ENCODE data around the gene LCORL. TPM values are rescaled to one million over a fixed set of nuclear protein-coding genes. Genes with fewer than 3 reads are reported as not detected.
"Not testable (repeated sequence)": the region's sequence is repeated elsewhere in the genome, so short reads cannot be mapped to it uniquely, and the experiment has no call there.

LCORL gene
- total RNA-seq, 2 donors from 2014 or later, result 12.9 to 14.9 TPM

GRCh38 chr4:18036369-18036768, 14.8 kb upstream of the LCORL start:
- not testable (repeated sequence) for H3K9me3 Mint-ChIP-seq; H3K27ac Mint-ChIP-seq; H3K4me1 Mint-ChIP-seq (ENCODE audit: low read depth in 2 of 2); H3K36me3 Mint-ChIP-seq; DNase-seq (ENCODE audit: low spot score); ATAC-seq; H3K4me3 Mint-ChIP-seq
- peaks cover 33 to 42% of the 10 kb centered on the region in 2 donors for H3K27me3 Mint-ChIP-seq

- peaks cover 0 to under 1% of the 10 kb centered on the region in 2 donors for H3K4me1 Mint-ChIP-seq (ENCODE audit: low read depth in 2 of 2)
- H3K27ac Mint-ChIP-seq, result no peak overlapping the region
- peaks cover 38 to 45% of the 10 kb centered on the region in 2 donors for H3K27me3 Mint-ChIP-seq
- H3K4me3 Mint-ChIP-seq, result no peak overlapping the region
- no peak for DNase-seq (ENCODE audit: low spot score)
- H3K36me3 Mint-ChIP-seq, result no peaks in the 10 kb centered on the region
- H3K9me3 Mint-ChIP-seq, result no peaks in the 10 kb centered on the region
- no peak for ATAC-seq
Observed at GRCh38 chr4:18034099-18034498, 12.5 kb upstream of the LCORL start.

- Mint-ChIP-seq H3K27ac (no peak overlapping the region), H3K36me3 (no peaks in the 10 kb centered on the region), H3K4me1 (ENCODE audit: low read depth in 2 of 2) (no peaks in the 10 kb centered on the region), H3K27me3 (peaks cover 36 to 40% of the 10 kb centered on the region in 2 donors), H3K4me3 (no peak overlapping the region), H3K9me3 (no peaks in the 10 kb centered on the region)
- DNase-seq (ENCODE audit: low spot score) (no peak), ATAC-seq (no peak)
Observed at GRCh38 chr4:18033111-18034085, 11.8 kb upstream of the LCORL start.

- Mint-ChIP-seq H3K9me3 (no peaks in the 10 kb centered on the region), H3K36me3 (no peaks in the 10 kb centered on the region), H3K4me1 (ENCODE audit: low read depth in 2 of 2) (peaks cover 8 to 28% of the 10 kb centered on the region in 2 donors), H3K27me3 (peaks cover 7 to 23% of the 10 kb centered on the region in 2 donors), H3K4me3 (no peak overlapping the region), H3K27ac (no peak overlapping the region)
- no peak for ATAC-seq
- no peak for DNase-seq (ENCODE audit: low spot score)
Observed at GRCh38 chr4:18025288-18025687, 3.7 kb upstream of the LCORL start.

GRCh38 chr4:18022572-18023050, 1.1 kb upstream of the LCORL start:
- H3K27me3 Mint-ChIP-seq, result peaks cover 3 to 13% of the 10 kb centered on the region in 2 donors
- H3K36me3 Mint-ChIP-seq, result no peaks in the 10 kb centered on the region
- H3K27ac Mint-ChIP-seq, result peak overlapping the region; percentile 66 to 68
- ATAC-seq (no peak), DNase-seq (ENCODE audit: low spot score) (no peak)
- peaks cover 15 to 41% of the 10 kb centered on the region in 2 donors for H3K4me1 Mint-ChIP-seq (ENCODE audit: low read depth in 2 of 2)
- H3K4me3 Mint-ChIP-seq, result peak overlapping the region; percentile 91
- H3K9me3 Mint-ChIP-seq, result no peaks in the 10 kb centered on the region

GRCh38 chr4:18021470-18021719, 160 bp downstream of the LCORL start:
- peaks cover 3 to 13% of the 10 kb centered on the region in 2 donors for H3K27me3 Mint-ChIP-seq
- no peaks in the 10 kb centered on the region for H3K36me3 Mint-ChIP-seq
- ATAC-seq (no peak), DNase-seq (ENCODE audit: low spot score) (no peak)
- H3K27ac Mint-ChIP-seq, result peak overlapping the region; percentile 66 to 68
- H3K4me3 Mint-ChIP-seq, result peak overlapping the region; percentile 91
- H3K4me1 Mint-ChIP-seq (ENCODE audit: low read depth in 2 of 2), result peaks cover 15 to 41% of the 10 kb centered on the region in 2 donors
- H3K9me3 Mint-ChIP-seq, result no peaks in the 10 kb centered on the region

GRCh38 chr4:18020671-18021469, 685 bp downstream of the LCORL start:
- ATAC-seq, result peak; percentile 3 to 28
- no peaks in the 10 kb centered on the region for H3K9me3 Mint-ChIP-seq
- H3K4me3 Mint-ChIP-seq, result peak overlapping the region; percentile 97

GRCh38 chr4:18020145-18020670, 1.3 kb downstream of the LCORL start:
- H3K4me1 Mint-ChIP-seq (ENCODE audit: low read depth in 2 of 2), result peaks cover 18 to 47% of the 10 kb centered on the region in 2 donors
- peaks cover 3 to 8% of the 10 kb centered on the region in 2 donors for H3K27me3 Mint-ChIP-seq
- no peaks in the 10 kb centered on the region for H3K36me3 Mint-ChIP-seq
- ATAC-seq (no peak), DNase-seq (ENCODE audit: low spot score) (no peak)
- peak overlapping the region; percentile 81 to 83 for H3K27ac Mint-ChIP-seq
- H3K4me3 Mint-ChIP-seq, result peak overlapping the region; percentile 97
- no peaks in the 10 kb centered on the region for H3K9me3 Mint-ChIP-seq

More at GRCh38 chr4:18020671-18021469, 685 bp downstream of the LCORL start:
- Mint-ChIP-seq H3K27ac (peak overlapping the region; percentile 81 to 83), H3K36me3 (no peaks in the 10 kb centered on the region), H3K4me1 (ENCODE audit: low read depth in 2 of 2) (peaks cover 15 to 44% of the 10 kb centered on the region in 2 donors), H3K27me3 (peaks cover 3 to 13% of the 10 kb centered on the region in 2 donors)
- peak; percentile 68 for DNase-seq (ENCODE audit: low spot score)

GRCh38 chr4:18014269-18014668, 7.3 kb downstream of the LCORL start:
- Mint-ChIP-seq H3K4me1 (ENCODE audit: low read depth in 2 of 2) (peaks cover 17 to 33% of the 10 kb centered on the region in 2 donors), H3K36me3 (no peaks in the 10 kb centered on the region), H3K4me3 (no peak overlapping the region)

GRCh38 chr4:18012807-18013462, 8.6 kb downstream of the LCORL start:
- DNase-seq (ENCODE audit: low spot score) (no peak), ATAC-seq (no peak)
- Mint-ChIP-seq H3K4me1 (ENCODE audit: low read depth in 2 of 2) (peaks cover 22 to 37% of the 10 kb centered on the region in 2 donors), H3K27ac (no peak overlapping the region), H3K36me3 (no peaks in the 10 kb centered on the region), H3K4me3 (no peak overlapping the region), H3K9me3 (no peaks in the 10 kb centered on the region), H3K27me3 (no peaks in the 10 kb centered on the region)

More at GRCh38 chr4:18014269-18014668, 7.3 kb downstream of the LCORL start:
- DNase-seq (ENCODE audit: low spot score) (no peak), ATAC-seq (no peak)
- H3K9me3 Mint-ChIP-seq, result no peaks in the 10 kb centered on the region
- H3K27me3 Mint-ChIP-seq, result no peaks in the 10 kb centered on the region
- H3K27ac Mint-ChIP-seq, result no peak overlapping the region

GRCh38 chr4:18012134-18012806, 9.3 kb downstream of the LCORL start:
- DNase-seq (ENCODE audit: low spot score) (no peak), ATAC-seq (no peak)
- Mint-ChIP-seq H3K27ac (no peak overlapping the region), H3K36me3 (no peaks in the 10 kb centered on the region), H3K9me3 (no peaks in the 10 kb centered on the region), H3K4me1 (ENCODE audit: low read depth in 2 of 2) (peaks cover 22 to 37% of the 10 kb centered on the region in 2 donors), H3K27me3 (no peaks in the 10 kb centered on the region), H3K4me3 (no peak overlapping the region)

- no peaks in the 10 kb centered on the region for H3K9me3 Mint-ChIP-seq
- H3K4me3 Mint-ChIP-seq, result no peak overlapping the region
- peaks cover 7% of the 10 kb centered on the region for H3K36me3 Mint-ChIP-seq
- ATAC-seq, result no peak
- no peaks in the 10 kb centered on the region for H3K27me3 Mint-ChIP-seq
- H3K27ac Mint-ChIP-seq, result no peak overlapping the region
- no peak for DNase-seq (ENCODE audit: low spot score)
- H3K4me1 Mint-ChIP-seq (ENCODE audit: low read depth in 2 of 2), result peaks cover 34 to 43% of the 10 kb centered on the region in 2 donors
Observed at GRCh38 chr4:18007625-18008024, 13.9 kb downstream of the LCORL start.

- peak overlapping the region in 1 of 2 donors; percentile 6 for H3K27ac Mint-ChIP-seq
- H3K27me3 Mint-ChIP-seq; H3K9me3 Mint-ChIP-seq; H3K36me3 Mint-ChIP-seq; DNase-seq (ENCODE audit: low spot score): not testable (repeated sequence)
- peaks cover 34 to 35% of the 10 kb centered on the region in 2 donors for H3K4me1 Mint-ChIP-seq (ENCODE audit: low read depth in 2 of 2)
- peak; percentile 50 to 63 for ATAC-seq
- H3K4me3 Mint-ChIP-seq, result peak overlapping the region; percentile 21
Observed at GRCh38 chr4:18006432-18006831, 15.1 kb downstream of the LCORL start.
